T-helper 2 cell (primary cell): ENCODE results near the gene RPS6KA3.
A peak's percentile ranks its signal among the peaks of the same experiment; 100 is the strongest.
"Not testable (repeated sequence)": the region's sequence is repeated elsewhere in the genome, so short reads cannot be mapped to it uniquely, and the experiment has no call there.

Experiments
- DNase-seq, 5 experiments: peaks; one replicate each; pipeline versions ENCODE4 v3.0.0 to v3.0.0-alpha.2; 2012 to 2022

RPS6KA3 gene

GRCh38 chrX:20217906-20218305, 48.8 kb downstream of the RPS6KA3 start:
- DNase-seq: no peak

- no peak for DNase-seq
Measured at GRCh38 chrX:20217271-20217670, 49.4 kb downstream of the RPS6KA3 start.

- DNase-seq: no peak
Measured at GRCh38 chrX:20215565-20215964, 51.1 kb downstream of the RPS6KA3 start.

- DNase-seq: peak in 1 of 5 experiments; percentile 16
Measured at GRCh38 chrX:20212486-20213089, 54.1 kb downstream of the RPS6KA3 start.

- DNase-seq: peak in 1 of 5 experiments; percentile 1
Measured at GRCh38 chrX:20211261-20211786, 55.4 kb downstream of the RPS6KA3 start.

- no peak for DNase-seq
Measured at GRCh38 chrX:20205927-20206708, 60.6 kb downstream of the RPS6KA3 start.

- DNase-seq: peak in 1 of 5 experiments; percentile 26
Measured at GRCh38 chrX:20204351-20204750, 62.4 kb downstream of the RPS6KA3 start.

- DNase-seq: no peak
Measured at GRCh38 chrX:20197641-20198210, 69.0 kb downstream of the RPS6KA3 start.

GRCh38 chrX:20189171-20189570, 77.5 kb downstream of the RPS6KA3 start:
- no peak for DNase-seq

- peak in 1 of 5 experiments; percentile 60 for DNase-seq
Measured at GRCh38 chrX:20181598-20182329, 84.9 kb downstream of the RPS6KA3 start.

- no peak for DNase-seq
Measured at GRCh38 chrX:20177093-20177492, 89.6 kb downstream of the RPS6KA3 start.

- DNase-seq: no peak
Measured at GRCh38 chrX:20173856-20174255, 92.9 kb downstream of the RPS6KA3 start.

- DNase-seq: no peak
Measured at GRCh38 chrX:20173313-20173712, 93.4 kb downstream of the RPS6KA3 start.

GRCh38 chrX:20171887-20172286, 94.8 kb downstream of the RPS6KA3 start:
- DNase-seq: no peak

- not testable (repeated sequence) for DNase-seq
Measured at GRCh38 chrX:20162516-20162915, 104.2 kb downstream of the RPS6KA3 start.

GRCh38 chrX:20159797-20160385, 106.8 kb downstream of the RPS6KA3 start:
- no peak for DNase-seq

- DNase-seq: no peak
Measured at GRCh38 chrX:20151689-20152088, 115.0 kb downstream of the RPS6KA3 start.

GRCh38 chrX:20149326-20149725, 117.4 kb downstream of the RPS6KA3 start:
- DNase-seq: no peak

GRCh38 chrX:20147561-20147960, 119.1 kb downstream of the RPS6KA3 start:
- no peak for DNase-seq

- peak in 1 of 5 experiments; percentile 0 for DNase-seq
Measured at GRCh38 chrX:20144491-20144890, 122.2 kb downstream of the RPS6KA3 start.

GRCh38 chrX:20143561-20143960, 123.1 kb downstream of the RPS6KA3 start:
- no peak for DNase-seq

- DNase-seq: no peak
Measured at GRCh38 chrX:20143111-20143510, 123.6 kb downstream of the RPS6KA3 start.
